GM23338 (cell line): ENCODE results near the gene NTM. TPM values are rescaled to one million over a fixed set of nuclear protein-coding genes. Genes with fewer than 3 reads are reported as not detected.

Experiments
- ATAC-seq: fragments of 200-7000 bp; cut with Tn5 transposase; 3 replicates; pipeline ENCODE4 v1.9.1; 2020
- DNase-seq: peaks from one replicate; pipeline ENCODE4 v3.0.0-alpha.2; 2015; ENCODE audit warnings: low spot score
- H2AFZ ChIP-seq: fragments of 200-600 bp; sonication (generic); 2 replicates; pipeline ENCODE4 v1.8.0; 2016; ENCODE audit warnings: antibody characterized with exemption, mild to moderate bottlenecking, moderate library complexity
- H3F3A ChIP-seq: fragments of 200-600 bp; sonication (generic); replicated peaks from 2 replicates; pipeline ENCODE4 v1.8.0; 2017; ENCODE audit warnings: antibody characterized with exemption, mixed run types, low read depth
- H3K27ac ChIP-seq: fragments of 200-600 bp; sonication (generic); 2 replicates; pipeline ENCODE4 v1.6.1; 2016; ENCODE audit warnings: low read depth
- H3K27me3 ChIP-seq: fragments of 200-600 bp; sonication (generic); 2 replicates; pipeline ENCODE4 v1.8.0; 2016; ENCODE audit warnings: mild to moderate bottlenecking, mixed run types, moderate library complexity; ENCODE audit not compliant: insufficient read depth
- H3K36me3 ChIP-seq: fragments of 200-600 bp; sonication (generic); 2 replicates; pipeline ENCODE4 v1.8.0; 2016; ENCODE audit warnings: mild to moderate bottlenecking; ENCODE audit not compliant: insufficient read depth
- H3K4me1 ChIP-seq: fragments of 200-600 bp; sonication (generic); 2 replicates; pipeline ENCODE4 v1.8.0; 2016; ENCODE audit warnings: mild to moderate bottlenecking, moderate library complexity; ENCODE audit not compliant: insufficient read depth
- H3K4me2 ChIP-seq: fragments of 200-600 bp; sonication (generic); 2 replicates; pipeline ENCODE4 v1.7.1; 2017; ENCODE audit warnings: mixed run types
- H3K4me3 ChIP-seq: fragments of 200-600 bp; sonication (generic); 2 replicates; pipeline ENCODE4 v1.6.1; 2016; ENCODE audit warnings: mixed run types
- H3K79me2 ChIP-seq: fragments of 200-600 bp; sonication (generic); replicated peaks from 2 replicates; pipeline ENCODE4 v1.8.0; 2017; ENCODE audit warnings: mild to moderate bottlenecking; ENCODE audit not compliant: insufficient read depth
- H3K9me2 ChIP-seq: fragments of 200-600 bp; sonication (generic); 2 replicates; pipeline ENCODE4 v1.8.0; 2017; ENCODE audit not compliant: insufficient read depth
- H4K20me1 ChIP-seq: fragments of 200-600 bp; sonication (generic); replicated peaks from 2 replicates; pipeline ENCODE4 v1.8.0; 2017; ENCODE audit warnings: mild to moderate bottlenecking; ENCODE audit not compliant: insufficient read depth
- H3K27ac Mint-ChIP-seq: 2 replicates; pipeline ENCODE4 v1.8.0; 2020; ENCODE audit warnings: inconsistent platforms, mild to moderate bottlenecking, moderate library complexity, mixed read lengths
- H3K27me3 Mint-ChIP-seq: 3 replicates; pipeline ENCODE4 v1.8.0; 2022; ENCODE audit warnings: low read depth, mild to moderate bottlenecking, moderate library complexity, mixed read lengths, inconsistent platforms; ENCODE audit not compliant: insufficient read depth, poor library complexity
- H3K36me3 Mint-ChIP-seq: 3 replicates; pipeline ENCODE4 v1.8.0; 2021; ENCODE audit warnings: low read depth, mild to moderate bottlenecking, inconsistent platforms, moderate library complexity, mixed read lengths
- H3K4me1 Mint-ChIP-seq: 3 replicates; pipeline ENCODE4 v1.8.0; 2020; ENCODE audit warnings: mild to moderate bottlenecking, inconsistent platforms, mixed read lengths
- H3K4me3 Mint-ChIP-seq: 3 replicates; pipeline ENCODE4 v1.8.0; 2021; ENCODE audit warnings: moderate library complexity, mild to moderate bottlenecking, inconsistent platforms, mixed read lengths
- H3K9me3 Mint-ChIP-seq: 3 replicates; pipeline ENCODE4 v1.8.0; 2020; ENCODE audit warnings: moderate library complexity, mild to moderate bottlenecking, inconsistent platforms, mixed read lengths
- CREB1 ChIP-seq: fragments of 250-450 bp; sonication (Bioruptor Pico); IDR thresholded peaks from 2 replicates; pipeline ENCODE4 v1.5.0; 2020; ENCODE audit warnings: low read depth, mild to moderate bottlenecking, moderate library complexity
- CTCF ChIP-seq, 2 experiments: fragments of 200-600 bp in 1 of 2; sonication (generic) in 1 of 2; conservative IDR thresholded peaks; 2 replicates each; pipeline versions ENCODE4 v1.5.1 to v1.6.1; 2016 to 2017; ENCODE audit warnings: antibody characterized with exemption in 2 of 2, low read depth in 2 of 2, mild to moderate bottlenecking in 2 of 2, moderate library complexity in 1 of 2
- ETS1 ChIP-seq: IDR thresholded peaks from 2 replicates; pipeline ENCODE4 v1.6.1; 2016; ENCODE audit warnings: antibody characterized with exemption
- EZH2 ChIP-seq: fragments of 200-600 bp; sonication (generic); IDR thresholded peaks from one replicate; pipeline ENCODE4 v1.8.0; 2017; ENCODE audit warnings: antibody characterized with exemption, mild to moderate bottlenecking, low read depth; ENCODE audit not compliant: unreplicated experiment
- EZH2phosphoT487 ChIP-seq: fragments of 200-600 bp; sonication (generic); IDR thresholded peaks from one replicate; pipeline ENCODE4 v1.8.1; 2018; ENCODE audit warnings: antibody characterized with exemption; ENCODE audit not compliant: unreplicated experiment
- JUNB ChIP-seq: IDR thresholded peaks from one replicate; pipeline ENCODE4 v1.6.1; 2016; ENCODE audit warnings: antibody characterized with exemption; ENCODE audit not compliant: unreplicated experiment
- POLR2AphosphoS5 ChIP-seq: IDR thresholded peaks from 2 replicates; pipeline ENCODE4 v1.6.1; 2016; ENCODE audit warnings: antibody characterized with exemption, low read depth
- REST ChIP-seq: IDR thresholded peaks from one replicate; pipeline ENCODE4 v1.6.1; 2018; ENCODE audit warnings: antibody characterized with exemption; ENCODE audit not compliant: unreplicated experiment
- STAT1 ChIP-seq: IDR thresholded peaks from one replicate; pipeline ENCODE4 v1.6.1; 2016; ENCODE audit warnings: antibody characterized with exemption; ENCODE audit not compliant: unreplicated experiment
- ZNF114 ChIP-seq: fragments of 250-450 bp; sonication (Bioruptor Pico); IDR thresholded peaks from 2 replicates; pipeline ENCODE4 v1.5.0; 2020; ENCODE audit warnings: mild to moderate bottlenecking, moderate library complexity
- ZNF331 ChIP-seq: fragments of 250-450 bp; sonication (Bioruptor Pico); IDR thresholded peaks from 2 replicates; pipeline ENCODE4 v1.5.0; 2020; ENCODE audit warnings: low read depth, mild to moderate bottlenecking, moderate library complexity
- polyA plus RNA-seq: library from polyadenylated mRNA; unstranded; fragments of >200 nt; fragmentation: Nextera tagmentation; extraction: Ambion mirVana; gene quantifications from 2 replicates; pipeline ENCODE4 v1.2.1, GENCODE V29; 2016
- total RNA-seq: library from RNA; depleted of rRNA; stranded (reverse); fragments of >200 nt; shearing (Covaris generic); gene quantifications from 2 replicates; pipeline ENCODE4 v1.2.3, GENCODE V29; 2014

NTM gene
- total and polyA plus RNA-seq, 2 experiments from 2014 or later: 10.6 to 14.6 TPM

GRCh38 chr11:132248580-132248979 lies 878.2 kb downstream of the NTM start (continued):
- TF ChIP-seq CTCF (conservative IDR thresholded peaks at IDR 0.05; ENCODE audit: low read depth in 2 of 2): no peak
- no peak for TF ChIP-seq ZNF331 (CRISPR knock-in tag)
- no peak for TF ChIP-seq CREB1
- no peak for TF ChIP-seq EZH2phosphoT487
- TF ChIP-seq ETS1: no peak

- no peak overlapping the region for H2AFZ ChIP-seq
- H3K4me2 ChIP-seq: no peak overlapping the region
- Mint-ChIP-seq H3K36me3 (no peaks in the 10 kb centered on the region; the same call in 2 of the 3 replicates), H3K4me1 (peaks cover 21% of the 10 kb centered on the region), H3K9me3 (no peaks in the 10 kb centered on the region), H3K27me3 (peaks cover 2% of the 10 kb centered on the region), H3K4me3 (no peak overlapping the region), H3K27ac (no peak overlapping the region)
- no peak for ATAC-seq
- H3F3A ChIP-seq: no peaks in the 10 kb centered on the region
- H3K27me3 ChIP-seq: no peaks in the 10 kb centered on the region
- H3K36me3 ChIP-seq: 0 out of 2 replicates have a peak, but pooled peaks cover 4% of the 10 kb centered on the region
- DNase-seq: no peak
- no peaks in the 10 kb centered on the region for H4K20me1 ChIP-seq
- no peaks in the 10 kb centered on the region for H3K9me2 ChIP-seq
- no peak overlapping the region for H3K27ac ChIP-seq
- no peak overlapping the region for H3K4me3 ChIP-seq
- H3K79me2 ChIP-seq: no peaks in the 10 kb centered on the region
- H3K4me1 ChIP-seq: no peaks in the 10 kb centered on the region
- no peak for TF ChIP-seq JUNB
- TF ChIP-seq EZH2: no peak
- no peak for TF ChIP-seq CREB1
- no peak for TF ChIP-seq CTCF (conservative IDR thresholded peaks at IDR 0.05; ENCODE audit: low read depth in 2 of 2)
- TF ChIP-seq STAT1: no peak
- TF ChIP-seq ZNF331 (CRISPR knock-in tag): no peak
- TF ChIP-seq ZNF114 (CRISPR knock-in tag): no peak
- no peak for TF ChIP-seq ETS1
- no peak for TF ChIP-seq EZH2phosphoT487
- no peak for TF ChIP-seq POLR2AphosphoS5
- TF ChIP-seq REST: no peak
These were observed 878.8 kb downstream of the NTM start for GRCh38 chr11:132249256-132249655.
